Endothelial cell of umbilical vein (primary cell): ENCODE measurements around the gene MT1B. TPM values are rescaled to one million over a fixed set of nuclear protein-coding genes. Genes with fewer than 3 reads are reported as not detected.

Source experiments
- BruUV-seq: library from RNA; stranded (reverse); fragments of 400-500 nt; replicated peaks from 2 replicates; lab custom pipeline; 2021; lab: Mats Ljungman, UMichigan
- CTCF ChIA-PET: fragments of 300-600, 350-600 bp; sonication (Branson Sonifier 250); formaldehyde crosslinking; loops from one replicate; lab custom pipeline; 2021; ENCODE audit warnings: antibody characterized with exemption, inconsistent platforms; lab: Charles Lee
- POLR2A ChIA-PET: fragments of 300-600, 350-600 bp; sonication (Branson Sonifier 250); formaldehyde crosslinking; loops from one replicate; lab custom pipeline; 2021; ENCODE audit warnings: antibody characterized with exemption, inconsistent platforms; lab: Charles Lee
- DNase-seq: peaks from one replicate; pipeline ENCODE4 v3.0.0-alpha.2; 2011; ENCODE audit warnings: low read depth, low spot score
- FAIRE-seq: peaks from 2 replicates; lab custom pipeline; 2011; peaks lifted over from hg19 to GRCh38; lab: Jason Lieb, UNC
- H2AFZ ChIP-seq: 2 replicates; pipeline ENCODE4 v1.6.0; 2012; ENCODE audit warnings: low read depth, low read length, control low read depth, inconsistent platforms
- H3K27ac ChIP-seq: 2 replicates; pipeline ENCODE4 v1.5.1; 2011; ENCODE audit warnings: low read depth, mild to moderate bottlenecking, control low read depth, low read length, moderate library complexity; ENCODE audit not compliant: insufficient read depth
- H3K27me3 ChIP-seq, 2 experiments: 2 replicates each; pipeline versions ENCODE4 v1.6.0 to v1.6.1; 2011; ENCODE audit warnings: low read length in 2 of 2, mixed read lengths in 1 of 2; ENCODE audit not compliant: control insufficient read depth in 2 of 2, insufficient read depth in 2 of 2
- H3K36me3 ChIP-seq, 2 experiments: 2 replicates in 1 of 2; 3 replicates in 1 of 2; pipeline ENCODE4 v1.5.1; 2011; ENCODE audit warnings: low read length in 2 of 2, mild to moderate bottlenecking in 1 of 2, moderate library complexity in 1 of 2; ENCODE audit not compliant: control insufficient read depth in 2 of 2, insufficient read depth in 2 of 2; ENCODE audit errors: extremely low read depth in 1 of 2
- H3K4me1 ChIP-seq: 3 replicates; pipeline ENCODE4 v1.5.1; 2011; ENCODE audit warnings: mild to moderate bottlenecking, low read length; ENCODE audit not compliant: control insufficient read depth, insufficient read depth; ENCODE audit errors: extremely low read depth
- H3K4me2 ChIP-seq: 2 replicates; pipeline ENCODE4 v1.6.1; 2011; ENCODE audit warnings: low read length, control low read depth, mixed read lengths; ENCODE audit not compliant: insufficient read depth
- H3K4me3 ChIP-seq, 3 experiments: fragments of 200-600 bp in 1 of 3; sonication (generic), shearing (Covaris generic) in 1 of 3; replicated peaks in 1 of 3; 2 replicates each; pipeline ENCODE4 v1.5.1; 2011 to 2016; ENCODE audit warnings: control low read depth in 3 of 3, low read length in 3 of 3, mild to moderate bottlenecking in 2 of 3, inconsistent platforms in 1 of 3, low read depth in 1 of 3, moderate library complexity in 1 of 3; ENCODE audit not compliant: insufficient read depth in 1 of 3
- H3K79me2 ChIP-seq: 2 replicates; pipeline ENCODE4 v1.6.0; 2012; ENCODE audit warnings: low read length, inconsistent platforms; ENCODE audit not compliant: control insufficient read depth, insufficient read depth
- H3K9ac ChIP-seq: replicated peaks from 2 replicates; pipeline ENCODE3; 2011; ENCODE audit warnings: low read length, control low read depth; ENCODE audit not compliant: insufficient read depth; ENCODE audit errors: extremely low read depth
- H3K9me1 ChIP-seq: replicated peaks from 3 replicates; pipeline ENCODE4 v1.6.0; 2011; ENCODE audit warnings: mild to moderate bottlenecking, low read length; ENCODE audit not compliant: control insufficient read depth, insufficient read depth; ENCODE audit errors: extremely low read depth
- H3K9me3 ChIP-seq: replicated peaks from 2 replicates; pipeline ENCODE4 v1.5.1; 2012; ENCODE audit warnings: low read length, inconsistent platforms; ENCODE audit not compliant: control insufficient read depth, insufficient read depth
- H4K20me1 ChIP-seq: replicated peaks from 2 replicates; pipeline ENCODE3; 2011; ENCODE audit warnings: mild to moderate bottlenecking, low read length; ENCODE audit not compliant: control insufficient read depth, insufficient read depth; ENCODE audit errors: extremely low read depth
- CTCF ChIP-seq, 2 donors: IDR thresholded peaks; 1 replicate in 1 of 2; 2 replicates in 1 of 2; pipeline ENCODE4 v1.5.1; 2011; ENCODE audit warnings: low read length in 2 of 2, mild to moderate bottlenecking in 2 of 2, moderate library complexity in 2 of 2, control low read depth in 1 of 2, inconsistent platforms in 1 of 2, low read depth in 1 of 2; ENCODE audit not compliant: insufficient read depth in 1 of 2; ENCODE audit errors: extremely low read depth in 1 of 2
- EZH2 ChIP-seq: IDR thresholded peaks from 2 replicates; pipeline ENCODE4 v1.6.1; 2012; ENCODE audit warnings: borderline replicate concordance, low read depth, mild to moderate bottlenecking, moderate library complexity, low read length, inconsistent platforms; ENCODE audit not compliant: severe bottlenecking
- FOS ChIP-seq: IDR thresholded peaks from 2 replicates; pipeline ENCODE4 v1.6.1; 2011; ENCODE audit warnings: mild to moderate bottlenecking, low read length, moderate library complexity, borderline replicate concordance; ENCODE audit not compliant: insufficient read depth
- GATA2 ChIP-seq: IDR thresholded peaks from 2 replicates; pipeline ENCODE4 v1.7.0; 2011; ENCODE audit warnings: low read depth, mild to moderate bottlenecking, moderate library complexity, mixed read lengths, low read length; ENCODE audit not compliant: insufficient read length, insufficient read depth
- JUN ChIP-seq: IDR thresholded peaks from 2 replicates; pipeline ENCODE4 v1.6.1; 2011; ENCODE audit warnings: borderline replicate concordance, low read depth; ENCODE audit not compliant: insufficient read length, insufficient read depth
- MAX ChIP-seq: IDR thresholded peaks from 2 replicates; pipeline ENCODE4 v1.6.1; 2011; ENCODE audit not compliant: insufficient read depth, insufficient read length
- MYC ChIP-seq: IDR thresholded peaks from one replicate; pipeline ENCODE4 v1.6.1; 2011; ENCODE audit warnings: mild to moderate bottlenecking, low read depth, low read length
- POLR2A ChIP-seq: IDR thresholded peaks from 2 replicates; pipeline ENCODE4 v1.6.1; 2012; ENCODE audit warnings: low read depth, mild to moderate bottlenecking, control low read depth, low read length
- POLR2AphosphoS5 ChIP-seq: IDR thresholded peaks from 2 replicates; pipeline ENCODE4 v1.6.1; 2012; ENCODE audit warnings: low read depth, mild to moderate bottlenecking, control low read depth, low read length, moderate library complexity; ENCODE audit not compliant: insufficient read depth
- dilution Hi-C: fragments of 300-500 bp; cut with MboI; formaldehyde crosslinking; loops from one replicate; pipeline ENCODE4 v1.15.0; 2019; ENCODE audit warnings: low sequenced_read_pairs; ENCODE audit not compliant: extremely low pct_ligation_motif_present
- intact Hi-C: fragments of 100-400 bp; cut with micrococcal nuclease; formaldehyde crosslinking; loops from one replicate; pipeline ENCODE4 v1.10.0; 2022
- polyA plus RNA-seq, 4 experiments: library from polyadenylated mRNA; depleted of rRNA in 3 of 4; stranded (reverse) in 3 of 4; unstranded in 1 of 4; fragments of >200 nt; gene quantifications; 2 replicates each; pipeline versions ENCODE4 v1.2.1 to v1.2.3, GENCODE V29; 2011 to 2012; ENCODE audit warnings: missing spikeins in 1 of 4
- total RNA-seq: library from RNA; stranded (reverse); gene quantifications from 2 replicates; pipeline ENCODE4 v1.2.3, GENCODE V29; 2021

Gene MT1B
- total and polyA plus RNA-seq, 2 donors (not counting 3 experiments of a cell fraction or from before 2014, with no cell fraction given) = not detected

- Histone ChIP-seq H3K4me1 (peaks cover 13% of the 10 kb centered on the region), H3K79me2 (no peaks in the 10 kb centered on the region), H3K27ac (no peak overlapping the region), H4K20me1 (no peaks in the 10 kb centered on the region), H3K4me3 (peak overlapping the region in 2 of 3 experiments; percentile 36 to 65), H2AFZ (peak overlapping the region; percentile 90), H3K36me3 (no peaks in the 10 kb centered on the region), H3K27me3 (peaks cover 40 to 44% of the 10 kb centered on the region in 2 experiments), H3K4me2 (peak overlapping the region; percentile 81), H3K9me1 (no peaks in the 10 kb centered on the region), H3K9me3 (no peaks in the 10 kb centered on the region), H3K9ac (no peak overlapping the region)
- no peak for TF ChIP-seq EZH2
- no peak for TF ChIP-seq CTCF (IDR thresholded peaks at IDR 0.05; ENCODE audit: extremely low read depth in 1 of 2, insufficient read depth in 1 of 2, low read depth in 1 of 2, low read length in 2 of 2)
- TF ChIP-seq GATA2 = no peak
- TF ChIP-seq MYC = no peak
- no peak for TF ChIP-seq MAX
- no peak for TF ChIP-seq JUN
- no peak for TF ChIP-seq POLR2A
- no peak for TF ChIP-seq POLR2AphosphoS5
- TF ChIP-seq FOS = no peak
- BruUV-seq = no TSS peak
- dilution Hi-C loops (no loop called here), intact Hi-C loops (loop anchor here (2.0 kb wide), 1 partner anchor 24 kb away; no protein-coding TSS in a partner anchor)
- POLR2A ChIA-PET = no interaction called here
- CTCF ChIA-PET = no interaction called here
- FAIRE-seq = no peak
- no peak for DNase-seq
These were observed 6.7 kb downstream of the MT1B start for GRCh38 chr16:56658327-56658875.
